DMS79 (cell line): Measurements from ENCODE around the gene KCNH1.

Experiments used
- DNase-seq: peaks from one replicate; lab custom pipeline; 2025; lab: John Stamatoyannopoulos, UW

The KCNH1 gene

GRCh38 chr1:210857705-210858104 lies 276.2 kb downstream of the KCNH1 start:
- DNase-seq = no peak

GRCh38 chr1:210857146-210857663 lies 276.7 kb downstream of the KCNH1 start:
- DNase-seq = no peak

GRCh38 chr1:210855440-210855839 lies 278.5 kb downstream of the KCNH1 start:
- no peak for DNase-seq

- DNase-seq = peak; percentile 22
Observed at GRCh38 chr1:210853276-210853675, 280.7 kb downstream of the KCNH1 start.

GRCh38 chr1:210850556-210850955 lies 283.4 kb downstream of the KCNH1 start:
- no peak for DNase-seq

GRCh38 chr1:210848474-210848873 lies 285.5 kb downstream of the KCNH1 start:
- no peak for DNase-seq

GRCh38 chr1:210841926-210842625 lies 291.9 kb downstream of the KCNH1 start:
- DNase-seq = no peak

GRCh38 chr1:210830034-210831028 lies 303.6 kb downstream of the KCNH1 start:
- DNase-seq = peak; percentile 82

- no peak for DNase-seq
Observed at GRCh38 chr1:210828996-210829596, 304.9 kb downstream of the KCNH1 start.

GRCh38 chr1:210827481-210827880 lies 306.5 kb downstream of the KCNH1 start:
- no peak for DNase-seq

GRCh38 chr1:210826686-210827085 lies 307.3 kb downstream of the KCNH1 start:
- no peak for DNase-seq

- peak; percentile 83 for DNase-seq
Observed at GRCh38 chr1:210822932-210823331, 311.0 kb downstream of the KCNH1 start.

- DNase-seq = no peak
Observed at GRCh38 chr1:210822241-210822640, 311.7 kb downstream of the KCNH1 start.

GRCh38 chr1:210821615-210822014 lies 312.3 kb downstream of the KCNH1 start:
- DNase-seq = no peak

- DNase-seq = no peak
Observed at GRCh38 chr1:210819266-210819665, 314.7 kb downstream of the KCNH1 start.

GRCh38 chr1:210817385-210818275 lies 316.3 kb downstream of the KCNH1 start:
- no peak for DNase-seq

- no peak for DNase-seq
Observed at GRCh38 chr1:210815641-210816550, 318.1 kb downstream of the KCNH1 start.

GRCh38 chr1:210814382-210815123 lies 319.4 kb downstream of the KCNH1 start:
- no peak for DNase-seq

GRCh38 chr1:210801501-210801900 lies 332.4 kb downstream of the KCNH1 start:
- no peak for DNase-seq

- no peak for DNase-seq
Observed at GRCh38 chr1:210800756-210801155, 333.2 kb downstream of the KCNH1 start.
